ENCODE data around the gene LLGL1. TPM values are rescaled to one million over a fixed set of nuclear protein-coding genes. Genes with fewer than 3 reads are reported as not detected.

Gene LLGL1
- total and polyA plus RNA-seq, 2 donors (not counting 3 experiments of a cell fraction or from before 2014, with no cell fraction given), result 34.9 to 47.1 TPM

- peaks cover 23% of the 10 kb centered on the region for H3K4me1 ChIP-seq (ENCODE audit: control insufficient read depth, extremely low read depth, insufficient read depth, low read length)
- POLR2A ChIA-PET, result no interaction called here
- FAIRE-seq (no peak), DNase-seq (ENCODE audit: low read depth, low spot score) (no peak)
- no peaks in the 10 kb centered on the region for H3K9me3 ChIP-seq (replicated peaks; ENCODE audit: control insufficient read depth, insufficient read depth, low read length)
- H2AFZ ChIP-seq (ENCODE audit: low read depth, low read length), result no peak overlapping the region
- H3K4me2 ChIP-seq (ENCODE audit: insufficient read depth, low read length), result no peak overlapping the region
- H3K9me1 ChIP-seq (replicated peaks; ENCODE audit: control insufficient read depth, extremely low read depth, insufficient read depth, low read length), result no peaks in the 10 kb centered on the region
- intact Hi-C loops (cut with micrococcal nuclease) (no loop called here), dilution Hi-C loops (cut with MboI; ENCODE audit: extremely low pct_ligation_motif_present, low sequenced_read_pairs) (no loop called here)
- H4K20me1 ChIP-seq (replicated peaks; ENCODE audit: control insufficient read depth, extremely low read depth, insufficient read depth, low read length), result no peaks in the 10 kb centered on the region
- H3K27ac ChIP-seq (ENCODE audit: insufficient read depth, low read depth, low read length), result no peak overlapping the region
- BruUV-seq (replicated peaks), result no TSS peak
- CTCF ChIA-PET, result no interaction called here
- no peak for TF ChIP-seq POLR2A (IDR thresholded peaks at IDR 0.05; ENCODE audit: low read depth, low read length)
- no peak for TF ChIP-seq MYC (IDR thresholded peaks at IDR 0.05; ENCODE audit: low read depth, low read length)
- no peak for TF ChIP-seq JUN (IDR thresholded peaks at IDR 0.05; ENCODE audit: borderline replicate concordance, insufficient read depth, insufficient read length, low read depth)
- TF ChIP-seq, protein P1, sequence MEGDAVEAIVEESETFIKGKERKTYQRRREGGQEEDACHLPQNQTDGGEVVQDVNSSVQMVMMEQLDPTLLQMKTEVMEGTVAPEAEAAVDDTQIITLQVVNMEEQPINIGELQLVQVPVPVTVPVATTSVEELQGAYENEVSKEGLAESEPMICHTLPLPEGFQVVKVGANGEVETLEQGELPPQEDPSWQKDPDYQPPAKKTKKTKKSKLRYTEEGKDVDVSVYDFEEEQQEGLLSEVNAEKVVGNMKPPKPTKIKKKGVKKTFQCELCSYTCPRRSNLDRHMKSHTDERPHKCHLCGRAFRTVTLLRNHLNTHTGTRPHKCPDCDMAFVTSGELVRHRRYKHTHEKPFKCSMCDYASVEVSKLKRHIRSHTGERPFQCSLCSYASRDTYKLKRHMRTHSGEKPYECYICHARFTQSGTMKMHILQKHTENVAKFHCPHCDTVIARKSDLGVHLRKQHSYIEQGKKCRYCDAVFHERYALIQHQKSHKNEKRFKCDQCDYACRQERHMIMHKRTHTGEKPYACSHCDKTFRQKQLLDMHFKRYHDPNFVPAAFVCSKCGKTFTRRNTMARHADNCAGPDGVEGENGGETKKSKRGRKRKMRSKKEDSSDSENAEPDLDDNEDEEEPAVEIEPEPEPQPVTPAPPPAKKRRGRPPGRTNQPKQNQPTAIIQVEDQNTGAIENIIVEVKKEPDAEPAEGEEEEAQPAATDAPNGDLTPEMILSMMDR (IDR thresholded peaks at IDR 0.05; ENCODE audit: extremely low read depth in 1 of 2, insufficient read depth in 1 of 2, low read depth in 1 of 2, low read length in 2 of 2), result no peak
- no peak for TF ChIP-seq GATA2 (IDR thresholded peaks at IDR 0.05; ENCODE audit: insufficient read depth, insufficient read length, low read depth, low read length)
- TF ChIP-seq POLR2AphosphoS5 (IDR thresholded peaks at IDR 0.05; ENCODE audit: insufficient read depth, low read depth, low read length), result no peak
- TF ChIP-seq EZH2 (IDR thresholded peaks at IDR 0.05; ENCODE audit: borderline replicate concordance, low read depth, low read length, severe bottlenecking), result no peak
- TF ChIP-seq FOS (IDR thresholded peaks at IDR 0.05; ENCODE audit: borderline replicate concordance, insufficient read depth, low read length), result no peak
- no peak for TF ChIP-seq MAX (IDR thresholded peaks at IDR 0.05; ENCODE audit: insufficient read depth, insufficient read length)
- no peak overlapping the region for H3K9ac ChIP-seq (replicated peaks; ENCODE audit: extremely low read depth, insufficient read depth, low read length)
- no peak overlapping the region for H3K4me3 ChIP-seq (replicated peaks in 1 of 3; ENCODE audit: insufficient read depth in 1 of 3, low read depth in 1 of 3, low read length in 3 of 3)
- peaks cover 12 to 65% of the 10 kb centered on the region in 2 experiments for H3K36me3 ChIP-seq (ENCODE audit: control insufficient read depth in 2 of 2, extremely low read depth in 1 of 2, insufficient read depth in 2 of 2, low read length in 2 of 2)
- H3K79me2 ChIP-seq (ENCODE audit: control insufficient read depth, insufficient read depth, low read length), result peaks cover 3% of the 10 kb centered on the region
- no peaks in the 10 kb centered on the region for H3K27me3 ChIP-seq (ENCODE audit: control insufficient read depth in 2 of 2, insufficient read depth in 2 of 2, low read length in 2 of 2)
These were observed 25.3 kb downstream of the LLGL1 start for GRCh38 chr17:18250708-18251107.
